PC-3 (cell line): ENCODE measurements around the gene CEP170. TPM values are rescaled to one million over a fixed set of nuclear protein-coding genes. Genes with fewer than 3 reads are reported as not detected.

Experiments
- ATAC-seq: fragments of 200-7000 bp; cut with Tn5 transposase; 2 replicates; pipeline ENCODE4 v1.9.1; 2020; ENCODE audit warnings: mild to moderate bottlenecking, moderate library complexity
- BruUV-seq: library from RNA; stranded (reverse); fragments of 400-500 nt; replicated peaks from 2 replicates; lab custom pipeline; 2021; lab: Mats Ljungman, UMichigan
- CTCF ChIA-PET: fragments of 300-600 bp; sonication (Branson Sonifier 250); formaldehyde crosslinking; loops from one replicate; lab custom pipeline; 2022; ENCODE audit warnings: antibody characterized with exemption; lab: Charles Lee
- POLR2A ChIA-PET: fragments of 300-600 bp; sonication (Branson Sonifier 250); formaldehyde crosslinking; loops from one replicate; lab custom pipeline; 2022; ENCODE audit warnings: antibody characterized with exemption; ENCODE audit not compliant: unreplicated experiment; lab: Charles Lee
- DNase-seq: peaks from one replicate; pipeline ENCODE4 v3.0.0-alpha.2; 2015
- H2AFZ ChIP-seq: fragments of 300-600 bp; sonication (generic); 2 replicates; pipeline ENCODE4 v1.6.0; 2016; ENCODE audit warnings: antibody characterized with exemption, low read length
- H3F3A ChIP-seq: fragments of 300-600 bp; sonication (generic); one replicate; pipeline ENCODE4 v1.6.0; 2017; ENCODE audit warnings: antibody characterized with exemption, low read length, control low read depth, mild to moderate bottlenecking; ENCODE audit not compliant: unreplicated experiment
- H3K27ac ChIP-seq: fragments of 300-600 bp; sonication (generic); 2 replicates; pipeline ENCODE4 v1.5.1; 2016; ENCODE audit warnings: mild to moderate bottlenecking, low read length
- H3K27me3 ChIP-seq: fragments of 300-600 bp; sonication (generic); 2 replicates; pipeline ENCODE4 v1.6.1; 2016; ENCODE audit warnings: low read length, mixed read lengths
- H3K36me3 ChIP-seq: fragments of 300-600 bp; sonication (generic); 2 replicates; pipeline ENCODE4 v1.6.1; 2016; ENCODE audit warnings: low read depth, mixed run types, low read length, mixed read lengths
- H3K4me1 ChIP-seq: fragments of 300-600 bp; sonication (generic); 2 replicates; pipeline ENCODE4 v1.5.1; 2016; ENCODE audit warnings: low read length; ENCODE audit not compliant: insufficient read depth
- H3K4me2 ChIP-seq: fragments of 300-600 bp; sonication (generic); 2 replicates; pipeline ENCODE4 v1.6.0; 2016; ENCODE audit warnings: low read length
- H3K4me3 ChIP-seq: fragments of 300-600 bp; sonication (generic); 2 replicates; pipeline ENCODE4 v1.5.1; 2016; ENCODE audit warnings: mild to moderate bottlenecking, low read length, mixed read lengths
- H3K79me2 ChIP-seq: fragments of 300-600 bp; sonication (generic); 2 replicates; pipeline ENCODE4 v1.6.1; 2017; ENCODE audit warnings: low read length, mixed read lengths
- H3K9ac ChIP-seq: fragments of 300-600 bp; sonication (generic); 2 replicates; pipeline ENCODE4 v1.6.0; 2016; ENCODE audit warnings: mild to moderate bottlenecking, low read length
- H3K9me2 ChIP-seq: fragments of 300-600 bp; sonication (generic); replicated peaks from 2 replicates; pipeline ENCODE4 v1.6.1; 2016; ENCODE audit warnings: mixed run types, low read length, mixed read lengths
- H3K9me3 ChIP-seq: fragments of 300-600 bp; sonication (generic); 2 replicates; pipeline ENCODE4 v1.6.1; 2016; ENCODE audit warnings: low read length, mixed read lengths
- H4K20me1 ChIP-seq: fragments of 300-600 bp; sonication (generic); 2 replicates; pipeline ENCODE4 v1.6.1; 2016; ENCODE audit warnings: low read length, mixed read lengths
- CTCF ChIP-seq: fragments of 300-600 bp; sonication (generic); conservative IDR thresholded peaks from 2 replicates; pipeline ENCODE4 v1.5.1; 2017; ENCODE audit warnings: antibody characterized with exemption, low read depth, mild to moderate bottlenecking, low read length
- EZH2 ChIP-seq: fragments of 300-600 bp; sonication (generic); IDR thresholded peaks from one replicate; pipeline ENCODE4 v1.6.1; 2017; ENCODE audit warnings: antibody characterized with exemption, mild to moderate bottlenecking, low read length; ENCODE audit not compliant: unreplicated experiment
- EZH2phosphoT487 ChIP-seq: fragments of 300-600 bp; sonication (generic); IDR thresholded peaks from 2 replicates; pipeline ENCODE4 v1.6.1; 2018; ENCODE audit warnings: mild to moderate bottlenecking, antibody characterized with exemption, low read length, borderline replicate concordance
- intact Hi-C: fragments of 100-400 bp; cut with micrococcal nuclease; formaldehyde crosslinking; loops from 2 replicates; pipeline ENCODE4 v1.9.0; 2023
- total RNA-seq: library from RNA; depleted of rRNA; stranded (reverse); fragments of >200 nt; gene quantifications from 2 replicates; pipeline ENCODE4 v1.2.3, GENCODE V29; 2014

CEP170 gene
- total RNA-seq, 1 experiment from 2014 or later: 65.3 TPM

- Histone ChIP-seq H4K20me1 (peaks cover 9% of the 10 kb centered on the region; the same call in 1 of the 2 replicates), H3F3A (no peaks in the 10 kb centered on the region), H3K4me1 (peaks cover 20% of the 10 kb centered on the region), H3K9me2 (no peaks in the 10 kb centered on the region), H3K79me2 (peaks cover 65% of the 10 kb centered on the region), H3K4me3 (peak overlapping the region; percentile 85), H3K27ac (no peak overlapping the region), H3K9me3 (no peaks in the 10 kb centered on the region), H3K27me3 (no peaks in the 10 kb centered on the region), H3K4me2 (peak overlapping the region; percentile 97), H2AFZ (no peak overlapping the region), H3K36me3 (no peaks in the 10 kb centered on the region), H3K9ac (peak overlapping the region; percentile 83; the same call in 1 of the 2 replicates)
- TF ChIP-seq CTCF: no peak
- TF ChIP-seq EZH2: no peak
- no peak for TF ChIP-seq EZH2phosphoT487
- intact Hi-C loops: no loop called here
- no TSS peak for BruUV-seq
- no peak for ATAC-seq
- ChIA-PET POLR2A (no interaction called here), CTCF (no interaction called here)
- DNase-seq: no peak
These were observed 2.1 kb upstream of the CEP170 start for GRCh38 chr1:243257189-243257588.

- CTCF ChIA-PET: no interaction called here
- no peaks in the 10 kb centered on the region for H3K9me2 ChIP-seq
- H3K4me2 ChIP-seq: peak overlapping the region; percentile 97
- H3K36me3 ChIP-seq: no peaks in the 10 kb centered on the region
- no peaks in the 10 kb centered on the region for H3K9me3 ChIP-seq
- H3K27ac ChIP-seq: peak overlapping the region; percentile 58
- peak overlapping the region; percentile 83 for H3K9ac ChIP-seq
- DNase-seq (peak; percentile 15), ATAC-seq (no peak)
- TF ChIP-seq EZH2phosphoT487 (no peak), EZH2 (no peak), CTCF (no peak)
- H3K27me3 ChIP-seq: no peaks in the 10 kb centered on the region
- H3K4me3 ChIP-seq: peak overlapping the region; percentile 85
- peak overlapping the region; percentile 97 for H2AFZ ChIP-seq
- POLR2A ChIA-PET: interaction anchor here (0.6 kb wide), 1 partner anchor 30 kb away, joined by 3 read pairs; no protein-coding TSS in a partner anchor
- BruUV-seq: no TSS peak
- intact Hi-C loops: no loop called here
- H3F3A ChIP-seq: no peaks in the 10 kb centered on the region
- H3K79me2 ChIP-seq: peaks cover 71% of the 10 kb centered on the region
- peaks cover 15% of the 10 kb centered on the region; the same call in 1 of the 2 replicates for H4K20me1 ChIP-seq
- H3K4me1 ChIP-seq: peaks cover 26% of the 10 kb centered on the region
These were observed 1.5 kb upstream of the CEP170 start for GRCh38 chr1:243256590-243256989.

DNA sequence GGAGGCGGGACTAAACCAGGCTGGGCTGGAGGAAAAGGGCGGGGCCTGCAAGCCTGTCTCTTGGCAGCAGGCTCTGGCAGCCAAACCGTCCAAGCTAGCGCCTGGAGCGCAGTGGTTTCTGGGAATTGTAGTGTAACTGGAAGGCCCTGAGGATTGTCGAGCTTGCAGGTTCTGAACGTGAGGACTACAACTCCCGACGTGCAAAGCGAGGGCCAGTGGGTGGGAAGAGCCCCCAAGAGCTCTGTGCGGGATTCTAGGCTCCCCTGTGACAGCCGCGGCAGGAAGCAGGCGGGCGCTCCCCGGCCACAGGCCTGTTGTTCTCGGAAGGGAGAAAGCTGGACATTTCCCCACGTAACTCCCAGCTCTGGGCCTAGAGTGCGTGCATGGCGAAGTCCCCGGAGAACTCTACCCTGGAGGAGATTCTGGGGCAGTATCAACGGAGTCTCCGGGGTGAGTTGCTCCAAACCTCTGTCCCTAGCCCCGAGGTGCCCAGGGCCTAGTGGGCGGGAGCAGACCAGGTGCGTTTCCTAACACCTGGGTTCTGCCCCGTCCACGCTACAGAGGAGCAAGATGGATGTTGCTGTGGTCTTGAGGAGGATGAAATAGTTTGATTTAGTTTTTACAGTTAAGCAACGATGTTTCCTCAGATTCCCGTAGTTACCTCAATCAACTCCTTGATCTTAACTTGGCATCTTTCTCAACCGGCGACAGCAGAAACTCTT lies 871 bp upstream of the CEP170 start, which contains the start of gene SDCCAG8:
Gene SDCCAG8 (plus strand): TSS at position 251 of the 722 bp plus-strand sequence. CDS start 133 bp downstream, at position 384.
- Histone ChIP-seq H3K27ac (peak within 1 kb of the TSS; percentile 77), H3K4me1 (peaks cover 32% of the 10 kb centered on the region), H3K27me3 (no peaks in the 10 kb centered on the region), H3K9me3 (no peaks in the 10 kb centered on the region), H2AFZ (peak within 1 kb of the TSS; percentile 97), H4K20me1 (peaks cover 19% of the 10 kb centered on the region; the same call in 1 of the 2 replicates), H3K9ac (peak within 1 kb of the TSS; percentile 83), H3F3A (no peaks in the 10 kb centered on the region), H3K4me2 (peak within 1 kb of the TSS; percentile 97), H3K36me3 (no peaks in the 10 kb centered on the region), H3K4me3 (peak within 1 kb of the TSS; percentile 85), H3K79me2 (peaks cover 75% of the 10 kb centered on the region), H3K9me2 (no peaks in the 10 kb centered on the region)
- BruUV-seq: TSS peak; percentile 61
- ATAC-seq: peak; percentile 75
- CTCF ChIA-PET: interaction anchor here (0.6 kb wide), 1 partner anchor 31 kb away, joined by 4 read pairs; no protein-coding TSS in a partner anchor
- no peak for TF ChIP-seq EZH2
- TF ChIP-seq CTCF: no peak
- no peak for TF ChIP-seq EZH2phosphoT487
- POLR2A ChIA-PET: interaction anchor here (0.6 to 0.9 kb wide), 5 partner anchors 9 to 37 kb away, joined by 3 to 30 read pairs (median 4); no protein-coding TSS in a partner anchor
- intact Hi-C loops: loop anchor here (1.0 to 2.0 kb wide), 3 partner anchors 12 to 69 kb away; no protein-coding TSS in a partner anchor
- DNase-seq: peak; percentile 100
